Neural crest cell (in vitro differentiated cells): ENCODE measurements around the gene CAST. TPM values are rescaled to one million over a fixed set of nuclear protein-coding genes. Genes with fewer than 3 reads are reported as not detected.

Experiments
- DNase-seq: peaks from one replicate; pipeline ENCODE4 v3.0.0; 2021; ENCODE audit warnings: low read depth, mixed read lengths, low spot score
- H3K27ac Mint-ChIP-seq: one replicate; pipeline ENCODE4 v1.8.0; 2021; ENCODE audit warnings: mild to moderate bottlenecking, mixed read lengths; ENCODE audit not compliant: unreplicated experiment
- H3K27me3 Mint-ChIP-seq: 2 replicates; pipeline ENCODE4 v1.8.0; 2021; ENCODE audit warnings: low read depth, mild to moderate bottlenecking, mixed read lengths
- H3K36me3 Mint-ChIP-seq: 2 replicates; pipeline ENCODE4 v1.8.0; 2021; ENCODE audit warnings: low read depth, mild to moderate bottlenecking, mixed read lengths
- H3K4me1 Mint-ChIP-seq: 2 replicates; pipeline ENCODE4 v1.8.0; 2021; ENCODE audit warnings: mixed read lengths
- H3K4me3 Mint-ChIP-seq: one replicate; pipeline ENCODE4 v1.8.0; 2021; ENCODE audit warnings: mild to moderate bottlenecking, mixed read lengths
- H3K9me3 Mint-ChIP-seq: 2 replicates; pipeline ENCODE4 v1.8.0; 2021; ENCODE audit warnings: mixed read lengths
- total RNA-seq: library from RNA; stranded (reverse); gene quantifications from 2 replicates; pipeline ENCODE4 v1.2.1, GENCODE V29; 2021
- TF ChIP-seq, protein P1 (sequence below): fragments of 200-600 bp; sonication (generic); conservative IDR thresholded peaks from 2 replicates; pipeline ENCODE4 v1.5.0; 2021; ENCODE audit warnings: antibody characterized with exemption, mild to moderate bottlenecking

Gene CAST
- total RNA-seq, 1 donor from 2014 or later = 50.7 TPM

DNA sequence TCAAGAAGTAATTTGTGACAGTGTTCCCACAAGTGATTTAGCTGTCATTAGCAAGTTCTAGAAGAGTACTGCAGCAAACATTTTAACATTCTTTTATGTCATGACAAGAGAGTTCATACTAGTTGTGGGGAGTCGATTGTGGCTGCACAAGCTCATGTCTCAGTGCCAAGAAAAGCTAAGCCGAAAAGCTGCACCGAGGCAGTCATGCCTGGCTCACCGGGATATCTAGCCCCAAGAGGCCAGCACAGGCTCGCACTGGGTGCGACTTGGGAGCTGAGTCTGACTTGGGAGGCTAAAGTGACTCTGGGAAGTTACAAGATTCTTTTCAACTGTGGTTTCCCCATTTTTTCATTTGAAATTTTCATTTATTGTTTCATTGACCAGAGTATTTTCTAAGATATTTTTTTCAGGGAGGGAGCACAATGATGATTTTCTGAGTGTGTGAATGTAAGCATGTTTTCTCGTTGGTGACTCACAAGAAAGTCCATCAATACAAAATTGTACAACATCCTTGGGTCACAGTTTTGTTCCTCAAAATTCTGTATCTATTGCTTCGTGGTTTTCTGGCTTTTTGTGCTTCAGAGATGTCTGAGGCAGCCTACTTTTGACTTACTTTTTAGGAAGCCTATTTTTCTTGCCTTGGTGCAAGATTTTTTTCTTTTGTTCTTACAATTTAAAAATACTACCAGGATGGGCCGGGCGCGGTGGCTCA lies 18.7 kb downstream of the CAST start:
- no peaks in the 10 kb centered on the region for H3K36me3 Mint-ChIP-seq
- H3K27me3 Mint-ChIP-seq = no peaks in the 10 kb centered on the region
- H3K27ac Mint-ChIP-seq = no peak overlapping the region
- H3K9me3 Mint-ChIP-seq = no peaks in the 10 kb centered on the region
- H3K4me1 Mint-ChIP-seq = peaks cover 4% of the 10 kb centered on the region
- no peak for DNase-seq
- TF ChIP-seq, protein P1, sequence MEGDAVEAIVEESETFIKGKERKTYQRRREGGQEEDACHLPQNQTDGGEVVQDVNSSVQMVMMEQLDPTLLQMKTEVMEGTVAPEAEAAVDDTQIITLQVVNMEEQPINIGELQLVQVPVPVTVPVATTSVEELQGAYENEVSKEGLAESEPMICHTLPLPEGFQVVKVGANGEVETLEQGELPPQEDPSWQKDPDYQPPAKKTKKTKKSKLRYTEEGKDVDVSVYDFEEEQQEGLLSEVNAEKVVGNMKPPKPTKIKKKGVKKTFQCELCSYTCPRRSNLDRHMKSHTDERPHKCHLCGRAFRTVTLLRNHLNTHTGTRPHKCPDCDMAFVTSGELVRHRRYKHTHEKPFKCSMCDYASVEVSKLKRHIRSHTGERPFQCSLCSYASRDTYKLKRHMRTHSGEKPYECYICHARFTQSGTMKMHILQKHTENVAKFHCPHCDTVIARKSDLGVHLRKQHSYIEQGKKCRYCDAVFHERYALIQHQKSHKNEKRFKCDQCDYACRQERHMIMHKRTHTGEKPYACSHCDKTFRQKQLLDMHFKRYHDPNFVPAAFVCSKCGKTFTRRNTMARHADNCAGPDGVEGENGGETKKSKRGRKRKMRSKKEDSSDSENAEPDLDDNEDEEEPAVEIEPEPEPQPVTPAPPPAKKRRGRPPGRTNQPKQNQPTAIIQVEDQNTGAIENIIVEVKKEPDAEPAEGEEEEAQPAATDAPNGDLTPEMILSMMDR = no peak
- H3K4me3 Mint-ChIP-seq = no peak overlapping the region

DNA sequence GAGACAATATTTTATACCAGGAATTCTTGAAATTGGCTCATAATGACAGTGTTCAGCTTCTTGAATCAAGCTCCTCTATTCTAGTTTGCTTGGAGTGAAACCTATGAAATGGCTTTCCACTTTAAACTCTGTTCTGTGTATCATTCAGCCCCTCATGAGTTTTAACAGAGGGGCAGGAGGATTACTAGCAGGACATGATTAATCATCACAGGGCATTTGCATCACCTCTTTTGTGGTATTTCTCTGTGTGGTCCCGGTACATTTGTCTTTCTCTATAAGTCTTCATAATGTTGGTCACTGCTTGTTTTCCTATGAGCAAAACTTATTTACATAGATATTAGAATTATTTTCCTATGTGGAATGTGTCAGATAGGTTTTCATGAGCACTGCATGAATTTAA lies 21.2 kb downstream of the CAST start:
- Mint-ChIP-seq H3K27ac (no peak overlapping the region), H3K27me3 (no peaks in the 10 kb centered on the region), H3K9me3 (no peaks in the 10 kb centered on the region), H3K36me3 (no peaks in the 10 kb centered on the region), H3K4me1 (no peaks in the 10 kb centered on the region), H3K4me3 (no peak overlapping the region)
- DNase-seq = no peak
- TF ChIP-seq, protein P1 = no peak

DNA sequence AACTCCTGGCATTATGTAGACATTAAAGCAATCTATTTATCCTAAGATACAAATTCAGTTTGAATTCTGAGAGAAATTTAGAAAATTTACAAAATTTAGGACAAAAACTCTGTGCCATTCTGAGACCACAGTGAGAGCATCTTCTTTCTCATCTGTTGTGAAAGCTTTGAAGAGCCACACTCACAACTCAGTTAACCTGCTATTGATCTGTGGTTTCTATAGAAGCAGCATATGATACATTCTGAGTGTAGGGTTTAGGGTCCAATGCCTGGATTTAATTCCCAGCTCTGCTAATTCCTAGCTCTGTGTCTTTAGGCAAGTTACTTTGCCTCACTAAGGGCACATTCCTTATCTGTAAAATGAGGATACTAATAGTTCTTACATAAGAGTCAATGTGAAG lies 21.6 kb downstream of the CAST start:
- Mint-ChIP-seq H3K36me3 (no peaks in the 10 kb centered on the region), H3K27me3 (no peaks in the 10 kb centered on the region), H3K9me3 (no peaks in the 10 kb centered on the region), H3K27ac (no peak overlapping the region), H3K4me1 (no peaks in the 10 kb centered on the region), H3K4me3 (no peak overlapping the region)
- no peak for DNase-seq
- TF ChIP-seq, protein P1 = no peak

DNA sequence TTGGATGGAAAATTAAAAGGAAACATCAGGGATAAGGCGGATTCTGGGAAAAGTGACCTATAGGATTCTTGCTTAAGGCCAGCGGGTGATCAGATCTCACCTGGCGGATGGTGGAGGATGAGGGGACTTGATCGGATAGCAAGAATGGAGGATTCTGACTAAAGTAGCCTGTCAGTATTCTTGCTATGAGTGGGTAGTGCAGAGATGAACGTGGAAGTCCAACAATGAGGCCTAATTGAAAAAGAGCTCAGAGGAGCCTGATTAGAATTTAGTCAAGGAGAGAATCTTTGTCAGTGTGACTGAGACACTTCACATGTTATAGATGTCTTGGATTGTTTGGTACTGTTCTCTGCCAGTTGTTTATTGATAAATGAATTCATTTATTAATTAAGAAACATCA lies 24.9 kb downstream of the CAST start:
- H3K4me3 Mint-ChIP-seq = no peak overlapping the region
- no peaks in the 10 kb centered on the region for H3K4me1 Mint-ChIP-seq
- H3K27ac Mint-ChIP-seq = no peak overlapping the region
- H3K36me3 Mint-ChIP-seq = no peaks in the 10 kb centered on the region
- TF ChIP-seq, protein P1 = no peak
- no peaks in the 10 kb centered on the region for H3K9me3 Mint-ChIP-seq
- DNase-seq = no peak
- no peaks in the 10 kb centered on the region for H3K27me3 Mint-ChIP-seq

DNA sequence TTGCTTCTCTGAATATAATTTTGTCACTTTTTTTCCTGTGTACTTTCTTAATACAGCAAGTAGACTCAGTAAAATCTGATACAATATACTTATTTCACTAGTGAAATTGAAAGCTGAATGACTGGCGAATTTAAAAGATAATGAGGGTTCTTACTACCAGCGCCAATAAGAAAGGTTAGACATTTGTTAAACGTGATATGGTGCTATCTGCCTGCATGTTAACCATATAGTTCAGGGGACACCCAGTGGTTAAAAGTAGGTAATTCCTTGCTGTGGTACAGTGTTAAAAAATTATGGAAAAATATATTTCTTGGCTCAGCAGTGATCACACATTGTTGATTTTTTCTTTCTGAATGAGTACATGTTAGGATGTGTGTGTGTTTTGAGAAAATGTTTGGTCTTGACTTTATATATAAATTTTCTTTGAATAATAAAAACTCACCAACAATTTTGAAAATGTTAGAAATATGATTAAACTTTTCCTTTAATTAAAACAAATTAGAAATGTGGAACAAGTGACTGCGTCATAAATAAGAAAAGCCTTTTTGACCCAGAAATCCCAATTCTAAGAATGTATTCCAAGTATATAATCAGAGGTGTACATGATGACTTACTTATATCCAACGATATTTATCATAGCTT lies 25.8 kb downstream of the CAST start:
- TF ChIP-seq, protein P1 = peak; percentile 80
- no peak for DNase-seq
- no peak overlapping the region for H3K27ac Mint-ChIP-seq
- H3K9me3 Mint-ChIP-seq = no peaks in the 10 kb centered on the region
- H3K36me3 Mint-ChIP-seq = no peaks in the 10 kb centered on the region
- no peak overlapping the region for H3K4me3 Mint-ChIP-seq
- H3K27me3 Mint-ChIP-seq = no peaks in the 10 kb centered on the region
- no peaks in the 10 kb centered on the region for H3K4me1 Mint-ChIP-seq
